ENCODE results near the gene RHBDL1.

- no peak for TF ChIP-seq ELK4 (IDR thresholded peaks at IDR 0.05; ENCODE audit: borderline replicate concordance, low read depth, low read length)
- 0 out of 2 replicates have a peak, but pooled peaks have one; percentile 12 for TF ChIP-seq CTCF (tag by site-specific recombination; IDR thresholded peaks at IDR 0.05)
- TF ChIP-seq REST (tag by site-specific recombination; IDR thresholded peaks at IDR 0.05) = no peak
- no peak for TF ChIP-seq ZNF350 (tag by site-specific recombination; IDR thresholded peaks at IDR 0.05)
These were observed 27.9 kb downstream of the RHBDL1 start for GRCh38 chr16:703406-703805.
